GM18508 (cell line): ENCODE measurements around the gene KRTAP4-8.
"Not testable (repeated sequence)": the region's sequence is repeated elsewhere in the genome, so short reads cannot be mapped to it uniquely, and the experiment has no call there.

ENCODE experiments used
- ATAC-seq: cut with Tn5 transposase; IDR thresholded peaks from one replicate; pipeline ENCODE4 v1.9.1; 2021; ENCODE audit warnings: moderate number of reproducible peaks; ENCODE audit not compliant: insufficient read depth, unreplicated experiment

The KRTAP4-8 gene

GRCh38 chr17:41111151-41111885, 13.4 kb upstream of the KRTAP4-8 start:
- no peak for ATAC-seq

- not testable (repeated sequence) for ATAC-seq
Observed at GRCh38 chr17:41108728-41109386, 10.9 kb upstream of the KRTAP4-8 start.

- ATAC-seq = no peak
Observed at GRCh38 chr17:41107941-41108450, 10.1 kb upstream of the KRTAP4-8 start.

- ATAC-seq = not testable (repeated sequence)
Observed at GRCh38 chr17:41105347-41105746, 7.4 kb upstream of the KRTAP4-8 start, which contains the start of gene KRTAP4-9. Gene KRTAP4-9 (plus strand): TSS chr17:41105389. CDS start chr17:41105389, 0 bp downstream.

- not testable (repeated sequence) for ATAC-seq
Observed at GRCh38 chr17:41104386-41105038, 6.6 kb upstream of the KRTAP4-8 start.

GRCh38 chr17:41103896-41104295, 6.0 kb upstream of the KRTAP4-8 start:
- no peak for ATAC-seq

GRCh38 chr17:41101586-41102259, 3.8 kb upstream of the KRTAP4-8 start, which contains the start of gene KRTAP4-16:
Gene KRTAP4-16 (minus strand): TSS chr17:41102209. CDS start chr17:41102209, 0 bp downstream.
- no peak for ATAC-seq

GRCh38 chr17:41099682-41100480, 1.9 kb upstream of the KRTAP4-8 start:
- ATAC-seq = not testable (repeated sequence)

GRCh38 chr17:41098481-41098880, 539 bp upstream of the KRTAP4-8 start:
- no peak for ATAC-seq

GRCh38 chr17:41096055-41096454, 1.9 kb downstream of the KRTAP4-8 start:
- no peak for ATAC-seq

- ATAC-seq = not testable (repeated sequence)
Observed at GRCh38 chr17:41088760-41089352, 9.1 kb downstream of the KRTAP4-8 start.

GRCh38 chr17:41084100-41084856, 13.7 kb downstream of the KRTAP4-8 start, which contains the start of gene KRTAP4-7:
Gene KRTAP4-7 (plus strand): TSS chr17:41084150. CDS start chr17:41084207, 57 bp downstream.
- not testable (repeated sequence) for ATAC-seq

GRCh38 chr17:41083427-41083826, 14.5 kb downstream of the KRTAP4-8 start:
- ATAC-seq = not testable (repeated sequence)

GRCh38 chr17:41082626-41083025, 15.3 kb downstream of the KRTAP4-8 start:
- ATAC-seq = no peak

- ATAC-seq = no peak
Observed at GRCh38 chr17:41076788-41077187, 21.2 kb downstream of the KRTAP4-8 start.

GRCh38 chr17:41073676-41074075, 24.3 kb downstream of the KRTAP4-8 start:
- no peak for ATAC-seq

- no peak for ATAC-seq
Observed at GRCh38 chr17:41071606-41072360, 26.2 kb downstream of the KRTAP4-8 start.
